ENCODE measurements around the gene PVALEF.

Gene PVALEF

GRCh38 chr17:81163051-81163695, 2.1 kb upstream of the PVALEF start:
- no peaks in the 10 kb centered on the region for H3K4me1 ChIP-seq (ENCODE audit: control insufficient read depth, insufficient read depth, low read length)
- no peak overlapping the region for H3K4me3 ChIP-seq (ENCODE audit: low read length)
- H3K27ac ChIP-seq (ENCODE audit: low read depth, low read length) = no peak overlapping the region
- H3K27me3 ChIP-seq (ENCODE audit: control insufficient read depth, insufficient read depth, low read length) = peaks cover 17% of the 10 kb centered on the region
- H3K9ac ChIP-seq (ENCODE audit: low read length) = no peak overlapping the region
- H3K36me3 ChIP-seq (ENCODE audit: control insufficient read depth, insufficient read depth, low read length) = no peaks in the 10 kb centered on the region

GRCh38 chr17:81163703-81164370, 1.5 kb upstream of the PVALEF start:
- Histone ChIP-seq H3K27ac (ENCODE audit: low read depth, low read length) (no peak overlapping the region), H3K4me3 (ENCODE audit: low read length) (no peak overlapping the region), H3K4me1 (ENCODE audit: control insufficient read depth, insufficient read depth, low read length) (no peaks in the 10 kb centered on the region), H3K36me3 (ENCODE audit: control insufficient read depth, insufficient read depth, low read length) (no peaks in the 10 kb centered on the region), H3K9ac (ENCODE audit: low read length) (no peak overlapping the region), H3K27me3 (ENCODE audit: control insufficient read depth, insufficient read depth, low read length) (peaks cover 17% of the 10 kb centered on the region)

GRCh38 chr17:81164371-81165245, 699 bp upstream of the PVALEF start:
- H3K4me1 ChIP-seq (ENCODE audit: control insufficient read depth, insufficient read depth, low read length) = no peaks in the 10 kb centered on the region
- peaks cover 17% of the 10 kb centered on the region for H3K27me3 ChIP-seq (ENCODE audit: control insufficient read depth, insufficient read depth, low read length)
- H3K36me3 ChIP-seq (ENCODE audit: control insufficient read depth, insufficient read depth, low read length) = no peaks in the 10 kb centered on the region
- no peak overlapping the region for H3K27ac ChIP-seq (ENCODE audit: low read depth, low read length)
- no peak overlapping the region for H3K9ac ChIP-seq (ENCODE audit: low read length)
- no peak overlapping the region for H3K4me3 ChIP-seq (ENCODE audit: low read length)

DNA sequence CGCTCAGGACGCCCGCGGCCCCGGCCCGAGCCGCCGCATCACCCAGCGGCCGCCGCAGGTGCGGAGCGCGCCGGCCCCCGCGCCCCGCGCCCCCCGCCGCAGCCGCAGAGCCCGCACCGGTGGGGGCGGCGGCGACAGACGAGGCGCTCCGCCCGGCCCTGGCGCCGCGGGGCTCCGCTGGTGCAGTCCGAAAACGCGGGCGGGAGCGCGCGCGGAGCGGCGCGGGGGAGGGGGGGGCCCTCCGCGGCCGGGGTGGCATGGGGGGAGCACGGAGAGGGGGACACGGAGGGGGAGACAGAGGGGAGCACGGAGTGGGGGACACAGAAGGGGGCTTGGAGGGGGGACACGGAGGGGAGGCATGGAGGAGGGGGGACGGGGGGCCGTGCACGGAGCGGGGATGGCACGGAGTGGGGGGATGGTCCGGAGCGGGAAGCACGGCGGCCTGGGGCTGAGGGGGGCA, 756 bp downstream of the PVALEF start, which contains the start of gene AATK:
Gene AATK, minus strand, starts transcription at position 189 of the 460 bp plus-strand sequence. CDS start 229 bp downstream, outside the sequence.
- no peak within 1 kb of the TSS for H3K9ac ChIP-seq (ENCODE audit: low read length)
- peaks cover 17% of the 10 kb centered on the region for H3K27me3 ChIP-seq (ENCODE audit: control insufficient read depth, insufficient read depth, low read length)
- no peak within 1 kb of the TSS for H3K27ac ChIP-seq (ENCODE audit: low read depth, low read length)
- no peaks in the 10 kb centered on the region for H3K36me3 ChIP-seq (ENCODE audit: control insufficient read depth, insufficient read depth, low read length)
- H3K4me3 ChIP-seq (ENCODE audit: low read length) = peak within 1 kb of the TSS; percentile 4
- no peaks in the 10 kb centered on the region for H3K4me1 ChIP-seq (ENCODE audit: control insufficient read depth, insufficient read depth, low read length)

DNA sequence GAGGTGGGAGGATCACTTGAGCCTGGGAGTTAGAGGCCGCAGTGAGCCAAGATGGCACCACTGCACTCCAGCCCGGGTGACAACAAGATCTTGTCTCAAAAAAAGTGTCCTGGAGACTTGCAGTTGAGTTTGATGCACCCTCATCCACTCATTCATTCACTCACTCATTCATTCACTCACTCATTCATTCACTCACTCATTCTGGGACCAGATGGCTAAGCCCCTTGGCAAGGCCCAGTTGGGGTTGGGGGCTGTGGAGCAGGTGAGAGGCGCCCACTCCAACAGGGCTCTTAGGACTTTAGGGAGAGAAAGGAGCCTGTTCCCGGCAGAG, 1.9 kb downstream of the PVALEF start:
- Histone ChIP-seq H3K27me3 (ENCODE audit: control insufficient read depth, insufficient read depth, low read length) (peaks cover 17% of the 10 kb centered on the region), H3K27ac (ENCODE audit: low read depth, low read length) (no peak overlapping the region), H3K4me1 (ENCODE audit: control insufficient read depth, insufficient read depth, low read length) (no peaks in the 10 kb centered on the region), H3K36me3 (ENCODE audit: control insufficient read depth, insufficient read depth, low read length) (no peaks in the 10 kb centered on the region), H3K9ac (ENCODE audit: low read length) (no peak overlapping the region), H3K4me3 (ENCODE audit: low read length) (no peak overlapping the region)

DNA sequence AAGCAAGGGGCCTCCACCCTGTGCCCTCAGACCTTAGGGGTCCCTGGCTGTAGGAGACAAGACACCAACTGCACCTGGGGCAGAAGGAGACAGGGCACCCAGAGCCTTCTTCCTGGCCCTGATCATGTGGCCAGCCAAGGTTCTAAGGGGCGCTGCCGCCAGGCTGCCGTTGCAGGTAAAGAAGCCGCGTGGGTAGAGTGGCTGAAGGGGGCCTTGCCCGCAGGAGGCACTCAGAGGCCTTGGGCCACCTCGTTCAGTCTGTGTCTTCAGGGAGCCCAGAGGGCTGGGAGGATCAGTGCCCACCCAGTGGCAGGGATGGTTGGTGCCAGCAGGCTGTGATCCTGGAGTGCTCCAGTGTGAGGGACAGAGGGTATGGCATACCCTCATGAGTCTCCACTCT, 2.3 kb downstream of the PVALEF start:
- H3K27ac ChIP-seq (ENCODE audit: low read depth, low read length) = no peak overlapping the region
- H3K9ac ChIP-seq (ENCODE audit: low read length) = no peak overlapping the region
- H3K4me1 ChIP-seq (ENCODE audit: control insufficient read depth, insufficient read depth, low read length) = no peaks in the 10 kb centered on the region
- no peak overlapping the region for H3K4me3 ChIP-seq (ENCODE audit: low read length)
- no peaks in the 10 kb centered on the region for H3K36me3 ChIP-seq (ENCODE audit: control insufficient read depth, insufficient read depth, low read length)
- H3K27me3 ChIP-seq (ENCODE audit: control insufficient read depth, insufficient read depth, low read length) = peaks cover 17% of the 10 kb centered on the region

GRCh38 chr17:81169870-81170309, 4.6 kb downstream of the PVALEF start:
- Histone ChIP-seq H3K27ac (ENCODE audit: low read depth, low read length) (no peak overlapping the region), H3K27me3 (ENCODE audit: control insufficient read depth, insufficient read depth, low read length) (peaks cover 10% of the 10 kb centered on the region), H3K4me1 (ENCODE audit: control insufficient read depth, insufficient read depth, low read length) (no peaks in the 10 kb centered on the region), H3K4me3 (ENCODE audit: low read length) (no peak overlapping the region), H3K9ac (ENCODE audit: low read length) (no peak overlapping the region), H3K36me3 (ENCODE audit: control insufficient read depth, insufficient read depth, low read length) (no peaks in the 10 kb centered on the region)

GRCh38 chr17:81170727-81171494, 5.6 kb downstream of the PVALEF start:
- H3K9ac ChIP-seq (ENCODE audit: low read length) = no peak overlapping the region
- no peaks in the 10 kb centered on the region for H3K4me1 ChIP-seq (ENCODE audit: control insufficient read depth, insufficient read depth, low read length)
- no peak overlapping the region for H3K4me3 ChIP-seq (ENCODE audit: low read length)
- H3K27me3 ChIP-seq (ENCODE audit: control insufficient read depth, insufficient read depth, low read length) = peaks cover 5% of the 10 kb centered on the region
- no peaks in the 10 kb centered on the region for H3K36me3 ChIP-seq (ENCODE audit: control insufficient read depth, insufficient read depth, low read length)
- H3K27ac ChIP-seq (ENCODE audit: low read depth, low read length) = no peak overlapping the region

DNA sequence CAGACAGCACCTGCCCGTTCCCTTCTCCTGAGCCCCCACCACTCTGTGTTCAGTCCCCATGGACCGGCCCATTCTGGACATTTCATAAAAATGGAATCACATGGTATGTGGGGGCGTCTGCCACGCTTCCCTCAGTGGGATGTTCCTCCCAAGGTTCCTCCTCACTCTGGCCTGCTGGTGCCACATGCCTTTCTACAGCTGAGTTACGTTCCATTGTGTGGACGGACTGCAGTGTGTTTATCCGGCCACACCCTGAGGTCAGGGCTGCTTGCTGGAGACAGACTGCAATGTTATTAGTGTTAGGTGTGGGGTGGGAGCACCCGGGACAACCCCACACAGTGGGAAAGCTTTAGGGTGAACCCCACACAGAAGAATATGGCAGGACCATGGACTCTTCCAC, 6.6 kb downstream of the PVALEF start:
- Histone ChIP-seq H3K4me1 (ENCODE audit: control insufficient read depth, insufficient read depth, low read length) (no peaks in the 10 kb centered on the region), H3K36me3 (ENCODE audit: control insufficient read depth, insufficient read depth, low read length) (no peaks in the 10 kb centered on the region), H3K9ac (ENCODE audit: low read length) (no peak overlapping the region), H3K27ac (ENCODE audit: low read depth, low read length) (no peak overlapping the region), H3K27me3 (ENCODE audit: control insufficient read depth, insufficient read depth, low read length) (peaks cover under 1% of the 10 kb centered on the region), H3K4me3 (ENCODE audit: low read length) (no peak overlapping the region)

- Histone ChIP-seq H3K36me3 (ENCODE audit: control insufficient read depth, insufficient read depth, low read length) (no peaks in the 10 kb centered on the region), H3K27ac (ENCODE audit: low read depth, low read length) (no peak overlapping the region), H3K27me3 (ENCODE audit: control insufficient read depth, insufficient read depth, low read length) (no peaks in the 10 kb centered on the region), H3K4me3 (ENCODE audit: low read length) (no peak overlapping the region), H3K9ac (ENCODE audit: low read length) (no peak overlapping the region), H3K4me1 (ENCODE audit: control insufficient read depth, insufficient read depth, low read length) (no peaks in the 10 kb centered on the region)
Observed at GRCh38 chr17:81173052-81173761, 7.9 kb downstream of the PVALEF start.

DNA sequence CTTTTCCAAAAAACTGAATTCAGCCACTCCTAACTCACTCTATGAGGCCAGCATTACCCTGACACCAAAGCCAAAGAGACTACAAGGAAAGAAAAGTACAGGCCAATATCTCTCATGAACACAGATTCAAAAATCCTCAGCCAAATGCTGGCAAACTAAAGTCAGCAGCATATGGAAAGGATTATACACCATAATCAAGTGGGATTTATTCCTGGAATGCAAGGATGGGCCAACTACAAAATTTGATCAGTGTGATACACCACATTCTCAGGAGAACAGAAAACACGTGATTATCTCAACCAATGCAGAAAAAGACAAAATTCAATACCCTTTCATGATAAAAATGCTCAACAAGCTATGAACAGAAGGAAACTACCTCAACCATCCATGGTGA, 8.5 kb downstream of the PVALEF start:
- Histone ChIP-seq H3K36me3 (ENCODE audit: control insufficient read depth, insufficient read depth, low read length) (no peaks in the 10 kb centered on the region), H3K9ac (ENCODE audit: low read length) (no peak overlapping the region), H3K27ac (ENCODE audit: low read depth, low read length) (no peak overlapping the region), H3K4me1 (ENCODE audit: control insufficient read depth, insufficient read depth, low read length) (no peaks in the 10 kb centered on the region), H3K27me3 (ENCODE audit: control insufficient read depth, insufficient read depth, low read length) (no peaks in the 10 kb centered on the region), H3K4me3 (ENCODE audit: low read length) (no peak overlapping the region)
